Activated naive CD8-positive, alpha-beta T cell treated with anti-CD3 and anti-CD28 coated beads, Interleukin-2, amount 50 U/mL, for 24 hours (primary cell): ENCODE data around the gene PNO1.

Experiments used
- ATAC-seq: fragments of 150-1000 bp; cut with Tn5 transposase; one replicate; pipeline ENCODE4 v1.10.0; 2021
- DNase-seq: peaks from one replicate; pipeline ENCODE4 v3.0.0; 2021
- H3K27ac Mint-ChIP-seq: one replicate; pipeline ENCODE4 v1.8.0; 2021; ENCODE audit warnings: mild to moderate bottlenecking, mixed read lengths
- H3K27me3 Mint-ChIP-seq: one replicate; pipeline ENCODE4 v1.8.0; 2021; ENCODE audit warnings: mixed read lengths
- H3K36me3 Mint-ChIP-seq: one replicate; pipeline ENCODE4 v1.8.0; 2021; ENCODE audit warnings: low read depth, mixed read lengths
- H3K4me1 Mint-ChIP-seq: one replicate; pipeline ENCODE4 v1.8.0; 2021; ENCODE audit warnings: mixed read lengths
- H3K4me3 Mint-ChIP-seq: one replicate; pipeline ENCODE4 v1.8.0; 2021; ENCODE audit warnings: mild to moderate bottlenecking, moderate library complexity, mixed read lengths
- H3K9me3 Mint-ChIP-seq: one replicate; pipeline ENCODE4 v1.8.0; 2021; ENCODE audit warnings: mixed read lengths

Gene PNO1

DNA sequence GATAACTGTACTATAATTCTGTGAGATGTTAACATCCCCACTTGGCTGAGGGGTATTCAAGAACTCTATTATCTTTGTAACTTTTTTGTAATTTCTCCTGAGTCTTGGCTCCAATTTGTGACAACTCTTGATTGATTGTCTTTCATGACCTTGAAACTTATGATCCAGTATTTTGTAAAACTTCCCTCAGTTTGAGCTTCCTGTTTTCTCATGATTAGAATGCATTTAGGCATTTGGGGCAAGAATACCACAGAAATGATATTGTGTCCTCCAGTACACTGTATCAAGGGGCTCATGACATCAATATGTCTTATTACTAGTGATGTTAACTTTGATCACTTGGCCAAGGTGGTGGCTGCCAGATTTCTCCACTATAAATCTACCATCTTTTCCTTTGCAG lies 37.4 kb downstream of the PNO1 start:
- Mint-ChIP-seq H3K36me3 (peaks cover 4% of the 10 kb centered on the region), H3K4me1 (peaks cover 55% of the 10 kb centered on the region), H3K27ac (no peak overlapping the region), H3K9me3 (no peaks in the 10 kb centered on the region), H3K27me3 (no peaks in the 10 kb centered on the region), H3K4me3 (no peak overlapping the region)
- no peak for ATAC-seq
- DNase-seq, result no peak

DNA sequence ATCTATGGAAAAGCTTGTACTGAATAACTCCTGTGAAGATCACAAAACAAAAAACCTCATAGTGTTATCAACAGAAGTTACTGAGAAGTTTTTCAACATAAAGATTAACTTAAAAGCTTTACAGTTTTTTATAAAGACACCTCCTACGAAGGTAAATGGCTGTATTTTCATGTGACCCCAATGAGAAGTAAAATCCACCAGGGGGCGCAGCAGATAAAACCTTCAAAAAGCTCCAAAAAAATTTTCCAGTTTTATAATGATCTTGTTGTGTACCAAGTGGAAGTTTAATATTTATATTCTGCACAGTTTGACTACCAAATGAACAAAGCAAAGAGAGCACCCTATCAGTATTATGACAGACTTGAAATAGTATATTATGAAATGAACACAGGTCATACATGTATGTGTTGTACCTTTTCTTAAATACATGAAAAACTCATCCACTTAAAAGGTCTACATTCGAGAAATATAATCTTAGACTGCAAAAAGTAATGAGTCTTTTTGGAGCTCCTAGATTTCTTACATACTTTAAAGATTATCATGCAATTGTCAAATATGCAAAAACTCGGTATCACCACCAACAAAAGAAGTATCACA lies 38.5 kb downstream of the PNO1 start:
- H3K9me3 Mint-ChIP-seq, result no peaks in the 10 kb centered on the region
- no peak overlapping the region for H3K4me3 Mint-ChIP-seq
- H3K27me3 Mint-ChIP-seq, result no peaks in the 10 kb centered on the region
- H3K4me1 Mint-ChIP-seq, result peaks cover 54% of the 10 kb centered on the region
- peak; percentile 36 for DNase-seq
- peaks cover 4% of the 10 kb centered on the region for H3K36me3 Mint-ChIP-seq
- no peak for ATAC-seq
- H3K27ac Mint-ChIP-seq, result no peak overlapping the region

DNA sequence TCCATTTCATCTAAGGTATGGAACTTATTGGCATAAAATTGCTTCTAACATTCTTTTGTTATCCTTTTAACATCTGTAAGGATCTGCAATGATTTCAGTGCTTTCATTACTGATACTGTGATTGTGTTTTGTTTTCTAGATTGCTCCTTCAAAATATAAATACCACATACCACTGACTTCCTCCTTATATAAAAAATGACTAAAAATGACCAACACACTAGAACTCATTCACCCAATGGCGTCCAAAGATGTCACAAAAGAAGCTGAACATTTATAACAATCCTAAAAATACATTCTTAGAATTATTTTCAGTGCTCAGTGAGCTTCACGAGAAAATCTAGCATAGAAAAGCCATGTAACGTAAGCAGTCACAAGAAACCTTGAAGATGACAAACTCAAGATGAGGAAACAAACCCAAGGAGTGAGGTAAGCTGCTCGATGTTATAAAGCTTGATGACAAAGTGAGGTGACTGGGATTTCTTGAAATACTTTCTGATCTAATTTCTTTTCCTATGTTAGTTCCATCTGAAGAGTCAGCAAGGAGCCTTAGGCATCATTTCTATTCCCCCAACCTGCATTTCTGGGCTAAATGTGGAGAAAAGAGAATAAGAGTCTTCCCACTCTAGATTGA lies 42.6 kb downstream of the PNO1 start:
- ATAC-seq, result no peak
- Mint-ChIP-seq H3K36me3 (peaks cover 9% of the 10 kb centered on the region), H3K9me3 (no peaks in the 10 kb centered on the region)

DNA sequence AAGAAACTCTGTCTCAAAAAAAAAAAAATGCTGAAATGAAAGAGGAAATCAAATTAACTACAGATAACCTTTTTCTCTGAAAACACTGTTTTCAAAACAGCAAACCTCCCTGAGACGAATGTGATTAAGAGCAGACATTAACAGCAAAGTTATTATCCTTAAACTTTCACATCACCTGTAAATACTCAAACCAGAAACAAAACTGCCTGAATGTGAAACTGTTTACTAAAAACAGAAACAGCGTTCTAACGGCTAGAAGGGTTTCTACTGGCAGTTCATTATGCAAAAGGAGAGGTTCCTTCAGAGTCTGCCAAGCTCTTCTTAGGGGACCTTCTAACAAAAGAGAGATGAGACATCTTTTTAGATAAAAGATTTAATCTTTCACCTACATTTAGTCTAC lies 45.9 kb downstream of the PNO1 start:
- no peaks in the 10 kb centered on the region for H3K27me3 Mint-ChIP-seq
- no peak for DNase-seq
- peaks cover 13% of the 10 kb centered on the region for H3K36me3 Mint-ChIP-seq
- peak overlapping the region; percentile 13 for H3K4me3 Mint-ChIP-seq
- ATAC-seq, result peak; percentile 80
- H3K27ac Mint-ChIP-seq, result peak overlapping the region; percentile 74
- H3K9me3 Mint-ChIP-seq, result no peaks in the 10 kb centered on the region
- peaks cover 76% of the 10 kb centered on the region for H3K4me1 Mint-ChIP-seq

More for the DNA sequence above, 42.6 kb downstream of the PNO1 start:
- Mint-ChIP-seq H3K27ac (peak overlapping the region; percentile 5), H3K4me3 (no peak overlapping the region), H3K4me1 (peaks cover 57% of the 10 kb centered on the region), H3K27me3 (no peaks in the 10 kb centered on the region)
- DNase-seq, result no peak

DNA sequence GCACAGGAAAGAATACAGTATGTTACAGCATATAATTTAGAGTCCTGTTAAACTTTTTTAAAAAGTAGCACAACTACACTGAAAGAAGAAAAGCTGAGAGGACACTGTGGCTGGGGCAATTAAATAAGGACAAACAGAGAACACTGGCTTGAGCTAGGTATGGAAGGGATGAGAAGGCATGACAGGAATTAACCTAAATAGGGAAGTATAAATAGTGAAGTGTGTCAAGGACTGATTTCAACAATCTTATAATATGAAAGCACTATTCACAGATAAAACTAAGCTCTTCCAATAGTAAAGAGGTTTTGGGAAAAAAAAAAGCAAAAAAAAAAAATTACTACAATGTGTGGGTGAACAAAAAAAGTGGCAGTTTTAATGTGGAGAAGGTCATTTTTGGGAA lies 49.1 kb downstream of the PNO1 start:
- no peaks in the 10 kb centered on the region for H3K27me3 Mint-ChIP-seq
- H3K4me1 Mint-ChIP-seq, result peaks cover 75% of the 10 kb centered on the region
- H3K36me3 Mint-ChIP-seq, result peaks cover 31% of the 10 kb centered on the region
- no peaks in the 10 kb centered on the region for H3K9me3 Mint-ChIP-seq
- no peak overlapping the region for H3K4me3 Mint-ChIP-seq
- DNase-seq (no peak), ATAC-seq (no peak)
- H3K27ac Mint-ChIP-seq, result peak overlapping the region; percentile 21

DNA sequence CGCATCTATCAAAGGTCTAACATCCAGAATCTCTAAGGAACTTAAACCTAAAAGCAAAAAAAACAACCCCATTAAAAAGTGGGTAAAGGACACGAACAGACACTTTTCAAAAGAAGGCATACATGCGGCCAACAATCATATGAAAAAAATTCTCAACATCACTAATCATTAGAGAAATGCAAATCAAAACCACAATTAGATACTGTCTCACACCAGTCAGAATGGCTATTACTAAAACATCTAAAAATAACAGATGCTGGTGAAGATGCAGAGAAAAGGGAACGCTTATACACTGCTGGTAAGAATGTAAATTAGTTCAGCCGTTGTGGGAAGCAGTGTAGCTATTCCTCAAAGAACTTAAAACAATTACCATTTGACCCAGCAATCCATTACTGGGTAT lies 56.7 kb downstream of the PNO1 start:
- Mint-ChIP-seq H3K9me3 (no peaks in the 10 kb centered on the region), H3K27ac (no peak overlapping the region), H3K27me3 (no peaks in the 10 kb centered on the region), H3K36me3 (peaks cover 46% of the 10 kb centered on the region), H3K4me3 (no peak overlapping the region), H3K4me1 (peaks cover 67% of the 10 kb centered on the region)
- ATAC-seq (no peak), DNase-seq (no peak)

DNA sequence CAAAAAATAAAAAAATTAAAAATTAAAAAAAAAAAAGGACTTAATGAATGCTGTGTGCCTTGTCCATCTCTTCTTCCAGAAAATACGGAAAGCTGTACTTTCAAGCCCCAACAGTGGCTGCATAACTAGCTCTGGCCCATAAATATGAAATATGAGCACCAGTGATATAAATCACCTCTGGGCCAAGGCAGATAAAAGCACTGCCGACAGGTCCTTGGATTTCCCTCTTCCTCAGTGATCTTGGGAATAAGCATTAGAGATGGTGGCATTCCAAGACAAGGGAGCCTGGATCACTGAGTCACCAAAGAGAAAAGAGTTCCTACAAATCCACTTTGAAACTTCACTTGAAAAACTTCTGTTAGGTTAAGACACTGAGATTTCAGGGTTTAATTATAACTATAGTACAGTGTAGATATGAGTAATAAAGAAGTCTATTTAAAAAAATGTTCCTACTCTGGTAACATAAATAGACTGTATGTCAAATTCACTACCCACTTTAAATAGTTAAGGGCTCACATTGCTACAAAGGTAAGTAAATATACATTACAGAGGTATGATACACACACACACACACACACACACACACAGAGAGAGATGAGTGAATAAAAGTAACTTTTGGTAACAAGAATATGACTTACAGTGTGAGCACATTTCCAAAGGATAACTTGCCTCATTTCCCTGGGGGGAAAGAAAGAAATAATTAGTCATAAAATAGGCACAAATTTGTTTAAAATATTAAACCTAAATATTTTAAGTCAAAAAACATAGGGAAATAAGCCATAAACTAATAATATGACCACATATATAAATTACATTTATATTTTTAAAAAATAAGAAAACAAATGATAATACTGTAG lies 59.0 kb downstream of the PNO1 start:
- ATAC-seq (no peak), DNase-seq (no peak)
- H3K27me3 Mint-ChIP-seq, result no peaks in the 10 kb centered on the region
- no peak overlapping the region for H3K4me3 Mint-ChIP-seq
- H3K27ac Mint-ChIP-seq, result no peak overlapping the region
- H3K36me3 Mint-ChIP-seq, result peaks cover 35% of the 10 kb centered on the region
- no peaks in the 10 kb centered on the region for H3K9me3 Mint-ChIP-seq
- H3K4me1 Mint-ChIP-seq, result peaks cover 73% of the 10 kb centered on the region

DNA sequence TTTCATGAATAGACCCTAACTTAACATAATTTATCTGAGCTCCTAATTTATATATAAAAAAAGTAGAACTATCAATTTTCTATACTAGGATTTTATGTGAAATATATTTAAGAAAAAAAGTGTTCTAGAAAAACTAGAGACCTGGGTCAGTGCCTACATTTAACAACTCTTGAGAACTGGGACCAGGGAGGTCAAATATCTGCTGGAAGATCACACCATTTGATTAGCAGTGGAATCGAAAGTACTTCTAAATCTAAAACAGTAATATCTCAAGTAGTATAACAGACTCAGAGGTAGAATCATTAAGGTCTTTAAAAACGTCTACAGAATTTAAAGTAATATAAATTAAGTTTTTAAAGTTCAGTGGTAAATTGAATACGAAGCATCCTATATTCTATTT lies 60.0 kb downstream of the PNO1 start:
- H3K4me1 Mint-ChIP-seq, result peaks cover 77% of the 10 kb centered on the region
- H3K9me3 Mint-ChIP-seq, result no peaks in the 10 kb centered on the region
- H3K27ac Mint-ChIP-seq, result no peak overlapping the region
- no peak for ATAC-seq
- no peak for DNase-seq
- H3K27me3 Mint-ChIP-seq, result no peaks in the 10 kb centered on the region
- H3K36me3 Mint-ChIP-seq, result peaks cover 33% of the 10 kb centered on the region
- no peak overlapping the region for H3K4me3 Mint-ChIP-seq

DNA sequence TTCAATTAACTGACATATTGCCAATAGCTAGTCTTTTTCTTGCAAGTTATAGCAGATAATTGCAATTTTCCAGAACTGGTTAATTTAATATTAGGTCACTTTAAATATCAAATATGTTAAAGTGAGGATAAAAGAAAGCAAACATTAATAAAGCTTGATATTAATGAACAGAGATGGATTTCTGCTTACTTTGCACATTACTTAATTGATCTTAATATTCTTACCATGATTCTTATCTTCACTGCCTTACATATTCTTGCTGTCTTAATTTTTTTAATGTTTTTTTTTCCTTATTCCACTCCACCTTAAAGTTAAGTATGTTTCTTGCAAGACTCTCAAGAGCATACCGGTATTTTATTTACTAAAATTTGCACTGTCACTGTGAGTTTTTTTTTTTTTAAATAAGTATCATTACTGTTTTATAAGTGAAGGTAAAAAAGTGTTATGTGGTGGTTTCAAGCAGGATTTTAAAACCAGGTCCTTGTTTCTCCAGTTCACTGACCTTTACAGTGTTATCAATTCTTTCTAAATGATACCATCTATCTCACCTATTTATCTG lies 60.7 kb downstream of the PNO1 start:
- no peak overlapping the region for H3K27ac Mint-ChIP-seq
- DNase-seq (no peak), ATAC-seq (no peak)
- no peaks in the 10 kb centered on the region for H3K27me3 Mint-ChIP-seq
- H3K4me3 Mint-ChIP-seq, result no peak overlapping the region
- H3K4me1 Mint-ChIP-seq, result peaks cover 80% of the 10 kb centered on the region
- peaks cover 30% of the 10 kb centered on the region for H3K36me3 Mint-ChIP-seq
- no peaks in the 10 kb centered on the region for H3K9me3 Mint-ChIP-seq

DNA sequence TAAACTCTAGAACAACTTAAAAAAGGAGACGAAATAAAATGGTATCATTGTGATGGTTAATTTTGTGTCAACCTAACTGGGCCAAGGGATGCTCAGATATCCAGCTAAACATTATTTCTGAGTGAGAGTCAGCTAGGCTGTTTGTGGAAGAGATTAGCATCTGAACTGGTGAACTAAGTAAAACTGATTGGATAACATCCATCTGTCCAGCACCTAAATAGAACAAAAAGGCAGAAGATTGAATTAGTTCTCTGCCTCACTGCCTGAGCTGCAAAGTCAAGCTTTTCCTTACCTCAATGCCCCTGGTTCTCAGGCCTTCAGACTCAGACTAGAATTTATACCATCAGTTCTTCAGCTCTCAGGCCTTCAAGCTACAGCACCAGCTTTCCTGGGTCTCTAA lies 64.6 kb downstream of the PNO1 start:
- H3K27ac Mint-ChIP-seq, result peak overlapping the region; percentile 44
- ATAC-seq, result no peak
- no peak for DNase-seq
- H3K4me3 Mint-ChIP-seq, result no peak overlapping the region
- no peaks in the 10 kb centered on the region for H3K9me3 Mint-ChIP-seq
- peaks cover 93% of the 10 kb centered on the region for H3K4me1 Mint-ChIP-seq
- peaks cover 16% of the 10 kb centered on the region for H3K36me3 Mint-ChIP-seq
- H3K27me3 Mint-ChIP-seq, result no peaks in the 10 kb centered on the region

DNA sequence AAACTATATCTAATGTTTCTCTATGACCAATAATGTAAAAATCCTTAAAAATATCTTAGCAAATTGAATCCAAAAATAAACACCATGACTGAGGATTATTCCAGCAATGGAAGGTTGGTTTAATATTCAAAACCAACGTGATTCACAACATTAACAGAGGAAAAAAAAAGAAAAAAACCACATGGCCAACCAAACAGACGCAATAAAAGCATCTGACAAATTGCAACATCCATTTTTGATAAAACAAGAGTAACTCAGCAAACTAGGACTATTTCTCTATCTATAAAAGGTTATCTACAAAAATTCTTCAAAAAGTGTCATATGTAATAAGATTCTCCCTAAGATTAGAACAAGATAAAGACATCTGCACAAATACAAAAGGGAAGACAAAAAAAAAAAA lies 65.7 kb downstream of the PNO1 start:
- Mint-ChIP-seq H3K27ac (no peak overlapping the region), H3K9me3 (no peaks in the 10 kb centered on the region), H3K4me3 (no peak overlapping the region), H3K4me1 (peaks cover 93% of the 10 kb centered on the region), H3K27me3 (no peaks in the 10 kb centered on the region), H3K36me3 (peaks cover 16% of the 10 kb centered on the region)
- no peak for DNase-seq
- ATAC-seq, result no peak

DNA sequence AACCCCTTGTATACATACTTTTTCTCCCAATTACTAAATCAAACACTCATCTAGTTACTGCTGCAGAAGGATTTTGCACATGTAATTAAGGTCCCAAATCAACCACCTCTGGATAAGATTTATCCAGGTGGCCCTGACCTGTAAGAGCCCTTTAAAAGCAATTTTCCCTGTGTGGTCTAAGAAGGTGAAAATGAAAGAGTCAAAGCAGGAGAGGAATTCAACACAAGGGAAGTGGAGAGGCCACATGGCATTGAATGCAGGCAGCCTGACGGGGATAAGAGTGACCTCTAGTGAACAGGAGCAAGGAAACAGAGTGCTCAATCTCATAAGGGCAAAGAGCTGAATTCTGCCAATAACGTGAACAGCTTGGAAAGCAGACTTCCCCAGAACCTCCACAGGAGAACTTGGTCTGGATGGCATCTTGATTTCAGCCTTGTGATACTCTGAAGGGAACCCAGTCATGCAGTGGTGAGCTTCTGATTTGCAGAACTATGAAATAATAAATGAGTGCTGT lies 67.5 kb downstream of the PNO1 start:
- ATAC-seq (peak; percentile 75), DNase-seq (no peak)
- Mint-ChIP-seq H3K27me3 (no peaks in the 10 kb centered on the region), H3K27ac (peak overlapping the region; percentile 12), H3K9me3 (no peaks in the 10 kb centered on the region), H3K4me1 (peaks cover 91% of the 10 kb centered on the region), H3K36me3 (peaks cover 16% of the 10 kb centered on the region), H3K4me3 (no peak overlapping the region)
